ENCODE results near the gene KCNC1. TPM values are rescaled to one million over a fixed set of nuclear protein-coding genes. Genes with fewer than 3 reads are reported as not detected.

The KCNC1 gene
- total RNA-seq, 2 donors from 2014 or later = 0.19 to 0.37 TPM

GRCh38 chr11:17777738-17778091 is 43.1 kb downstream of the KCNC1 start:
- no peak for TF ChIP-seq CTCF (IDR thresholded peaks at IDR 0.05)
- no peak overlapping the region for H3K9ac ChIP-seq (ENCODE audit: low read depth in 2 of 2, low read length in 2 of 2)
- no peaks in the 10 kb centered on the region for H3K9me3 ChIP-seq
- no peak for DNase-seq
- H3K4me1 ChIP-seq = no peaks in the 10 kb centered on the region
- intact Hi-C loops (cut with DNase I) = no loop called here
- no peak overlapping the region for H3K27ac ChIP-seq
- H3K4me3 ChIP-seq = no peak overlapping the region
- no peaks in the 10 kb centered on the region for H3K27me3 ChIP-seq
- H3K36me3 ChIP-seq = no peaks in the 10 kb centered on the region

GRCh38 chr11:17778352-17778751 is 43.8 kb downstream of the KCNC1 start:
- Histone ChIP-seq H3K9ac (ENCODE audit: low read depth in 2 of 2, low read length in 2 of 2) (no peak overlapping the region), H3K9me3 (no peaks in the 10 kb centered on the region), H3K27ac (no peak overlapping the region), H3K36me3 (no peaks in the 10 kb centered on the region), H3K4me3 (no peak overlapping the region), H3K27me3 (no peaks in the 10 kb centered on the region), H3K4me1 (no peaks in the 10 kb centered on the region)
- TF ChIP-seq CTCF (IDR thresholded peaks at IDR 0.05) = no peak
- no peak for DNase-seq
- intact Hi-C loops (cut with DNase I) = no loop called here

GRCh38 chr11:17778956-17779860 is 44.6 kb downstream of the KCNC1 start:
- DNase-seq = no peak
- H3K4me1 ChIP-seq = no peaks in the 10 kb centered on the region
- intact Hi-C loops (cut with DNase I) = no loop called here
- TF ChIP-seq CTCF (IDR thresholded peaks at IDR 0.05) = no peak
- H3K9me3 ChIP-seq = no peaks in the 10 kb centered on the region
- no peak overlapping the region for H3K9ac ChIP-seq (ENCODE audit: low read depth in 2 of 2, low read length in 2 of 2)
- no peaks in the 10 kb centered on the region for H3K27me3 ChIP-seq
- H3K36me3 ChIP-seq = no peaks in the 10 kb centered on the region
- H3K4me3 ChIP-seq = no peak overlapping the region
- no peak overlapping the region for H3K27ac ChIP-seq

- Histone ChIP-seq H3K27me3 (no peaks in the 10 kb centered on the region), H3K9me3 (no peaks in the 10 kb centered on the region), H3K36me3 (no peaks in the 10 kb centered on the region), H3K27ac (no peak overlapping the region), H3K4me3 (no peak overlapping the region), H3K4me1 (no peaks in the 10 kb centered on the region), H3K9ac (ENCODE audit: low read depth in 2 of 2, low read length in 2 of 2) (no peak overlapping the region)
- intact Hi-C loops (cut with DNase I) = no loop called here
- no peak for TF ChIP-seq CTCF (IDR thresholded peaks at IDR 0.05)
- DNase-seq = no peak
These were observed 45.4 kb downstream of the KCNC1 start for GRCh38 chr11:17779861-17780594.

- no peak for DNase-seq
- no peak overlapping the region for H3K27ac ChIP-seq
- no peaks in the 10 kb centered on the region for H3K4me1 ChIP-seq
- no peak overlapping the region for H3K9ac ChIP-seq (ENCODE audit: low read depth in 2 of 2, low read length in 2 of 2)
- no peak for TF ChIP-seq CTCF (IDR thresholded peaks at IDR 0.05)
- no peaks in the 10 kb centered on the region for H3K9me3 ChIP-seq
- no peaks in the 10 kb centered on the region for H3K36me3 ChIP-seq
- intact Hi-C loops (cut with DNase I) = no loop called here
- H3K27me3 ChIP-seq = no peaks in the 10 kb centered on the region
- H3K4me3 ChIP-seq = no peak overlapping the region
These were observed 46.1 kb downstream of the KCNC1 start for GRCh38 chr11:17780668-17781067.
